Stimulated activated CD4-positive, alpha-beta T cell treated with anti-CD3 and anti-CD28 coated beads, TNF-alpha, amount 100 ng/mL, for 24 hours (primary cell): ENCODE data around the gene SUCLG2.

ENCODE experiments used
- DNase-seq, 3 experiments: peaks; one replicate each; pipeline ENCODE4 v3.0.0-alpha.2; 2020; ENCODE audit warnings: low read depth in 3 of 3

SUCLG2 gene

GRCh38 chr3:67649681-67650080 lies 4.7 kb downstream of the SUCLG2 start:
- DNase-seq: no peak

- no peak for DNase-seq
Observed at GRCh38 chr3:67648701-67649100, 5.7 kb downstream of the SUCLG2 start.

- DNase-seq: no peak
Observed at GRCh38 chr3:67648229-67648628, 6.2 kb downstream of the SUCLG2 start.

GRCh38 chr3:67647390-67647878 lies 7.0 kb downstream of the SUCLG2 start:
- DNase-seq: no peak

- no peak for DNase-seq
Observed at GRCh38 chr3:67646586-67647234, 7.7 kb downstream of the SUCLG2 start.

- DNase-seq: no peak
Observed at GRCh38 chr3:67644827-67645226, 9.6 kb downstream of the SUCLG2 start.

- DNase-seq: no peak
Observed at GRCh38 chr3:67642734-67643133, 11.7 kb downstream of the SUCLG2 start.

- DNase-seq: no peak
Observed at GRCh38 chr3:67642190-67642589, 12.2 kb downstream of the SUCLG2 start.

- no peak for DNase-seq
Observed at GRCh38 chr3:67641451-67641850, 13.0 kb downstream of the SUCLG2 start.

GRCh38 chr3:67640023-67640660 lies 14.3 kb downstream of the SUCLG2 start:
- DNase-seq: no peak

GRCh38 chr3:67637255-67637900 lies 17.0 kb downstream of the SUCLG2 start:
- no peak for DNase-seq

GRCh38 chr3:67635806-67636205 lies 18.6 kb downstream of the SUCLG2 start:
- no peak for DNase-seq

- no peak for DNase-seq
Observed at GRCh38 chr3:67635257-67635656, 19.2 kb downstream of the SUCLG2 start.

GRCh38 chr3:67630666-67631362 lies 23.6 kb downstream of the SUCLG2 start:
- DNase-seq: no peak

- DNase-seq: no peak
Observed at GRCh38 chr3:67624687-67625086, 29.7 kb downstream of the SUCLG2 start.

GRCh38 chr3:67624078-67624477 lies 30.3 kb downstream of the SUCLG2 start:
- DNase-seq: no peak

GRCh38 chr3:67622652-67623051 lies 31.8 kb downstream of the SUCLG2 start:
- DNase-seq: no peak

GRCh38 chr3:67620869-67621268 lies 33.5 kb downstream of the SUCLG2 start:
- no peak for DNase-seq

GRCh38 chr3:67619991-67620390 lies 34.4 kb downstream of the SUCLG2 start:
- DNase-seq: no peak

- no peak for DNase-seq
Observed at GRCh38 chr3:67617518-67617917, 36.9 kb downstream of the SUCLG2 start.

GRCh38 chr3:67616046-67616445 lies 38.4 kb downstream of the SUCLG2 start:
- no peak for DNase-seq

- no peak for DNase-seq
Observed at GRCh38 chr3:67614195-67614594, 40.2 kb downstream of the SUCLG2 start.
